B cell (primary cell): ENCODE data around the gene PIPOX. TPM values are rescaled to one million over a fixed set of nuclear protein-coding genes. Genes with fewer than 3 reads are reported as not detected.

ENCODE experiments used
- ATAC-seq: fragments of 200-7000 bp; cut with Tn5 transposase; one replicate; pipeline ENCODE4 v1.10.0; 2021; ENCODE audit warnings: low read depth, mild to moderate bottlenecking, moderate number of reproducible peaks, moderate library complexity
- CTCF ChIA-PET: fragments of 350-600 bp; sonication (Branson Sonifier 250); formaldehyde crosslinking; loops from one replicate; lab custom pipeline; 2021; ENCODE audit warnings: antibody characterized with exemption, inconsistent platforms; lab: Charles Lee
- POLR2A ChIA-PET: fragments of 350-600 bp; sonication (Branson Sonifier 250); formaldehyde crosslinking; loops from one replicate; lab custom pipeline; 2021; ENCODE audit warnings: antibody characterized with exemption; lab: Charles Lee
- DNase-seq: peaks from one replicate; pipeline ENCODE4 v3.0.0; 2013
- H2AFZ ChIP-seq: 2 replicates; pipeline ENCODE4 v1.6.1; 2012; ENCODE audit warnings: mild to moderate bottlenecking, low read depth, low read length; ENCODE audit not compliant: insufficient read depth, poor library complexity, severe bottlenecking
- H3K27ac ChIP-seq, 2 donors: 1 replicate in 1 of 2; 2 replicates in 1 of 2; pipeline ENCODE4 v1.5.1; 2012 to 2013; ENCODE audit warnings: low read length in 2 of 2, mild to moderate bottlenecking in 2 of 2, moderate library complexity in 1 of 2
- H3K27me3 ChIP-seq, 4 experiments: fragments of 200-600 bp in 1 of 4; sonication (generic) in 1 of 4; replicated peaks in 1 of 4; 1 replicate in 2 of 4; 2 replicates in 2 of 4; pipeline versions ENCODE4 v1.6.1 to v1.7.0; 2013 to 2016; ENCODE audit warnings: low read length in 3 of 4, mild to moderate bottlenecking in 2 of 4, mixed read lengths in 1 of 4, moderate library complexity in 1 of 4; ENCODE audit not compliant: insufficient read depth in 4 of 4, control insufficient read depth in 3 of 4; ENCODE audit errors: control extremely low read depth in 1 of 4
- H3K36me3 ChIP-seq, 2 experiments: replicated peaks in 1 of 2; 1 replicate in 1 of 2; 2 replicates in 1 of 2; pipeline versions ENCODE4 v1.6.1 to v1.7.1; 2013; ENCODE audit warnings: low read length in 1 of 2; ENCODE audit not compliant: insufficient read depth in 2 of 2, control insufficient read depth in 1 of 2; ENCODE audit errors: control extremely low read depth in 1 of 2, extremely low read depth in 1 of 2
- H3K4me1 ChIP-seq, 2 donors: fragments of 200-600 bp in 1 of 2; sonication (generic) in 1 of 2; 1 replicate in 1 of 2; 2 replicates in 1 of 2; pipeline versions ENCODE4 v1.5.1 to v1.6.1; 2013 to 2017; ENCODE audit warnings: low read length in 2 of 2; ENCODE audit not compliant: control insufficient read depth in 2 of 2, insufficient read depth in 2 of 2
- H3K4me2 ChIP-seq: replicated peaks from 2 replicates; pipeline ENCODE3; 2012; ENCODE audit warnings: mild to moderate bottlenecking, low read depth, low read length; ENCODE audit not compliant: poor library complexity, severe bottlenecking
- H3K4me3 ChIP-seq, 5 experiments: fragments of 200-600 bp in 1 of 5; sonication (generic) in 1 of 5; 1 replicate in 3 of 5; 2 replicates in 2 of 5; pipeline versions ENCODE4 v1.5.1 to v1.7.0; 2011 to 2016; ENCODE audit warnings: low read length in 4 of 5, mild to moderate bottlenecking in 4 of 5, low read depth in 2 of 5, control low read depth in 1 of 5, moderate library complexity in 1 of 5; ENCODE audit not compliant: insufficient read depth in 1 of 5; ENCODE audit errors: control extremely low read depth in 1 of 5, extremely low read depth in 1 of 5
- H3K79me2 ChIP-seq: fragments of 200-600 bp; sonication (generic); one replicate; pipeline ENCODE4 v1.6.0; 2016; ENCODE audit warnings: low read length; ENCODE audit not compliant: control insufficient read depth, insufficient read depth
- H3K9ac ChIP-seq: fragments of 200-600 bp; sonication (generic); 2 replicates; pipeline ENCODE4 v1.6.1; 2017; ENCODE audit warnings: mild to moderate bottlenecking, low read length, moderate library complexity
- H3K9me3 ChIP-seq, 3 donors: one replicate each; pipeline versions ENCODE4 v1.6.1 to v1.7.1; 2013; ENCODE audit warnings: low read length in 2 of 3; ENCODE audit not compliant: control insufficient read depth in 2 of 3, insufficient read depth in 1 of 3; ENCODE audit errors: control extremely low read depth in 1 of 3
- H4K20me1 ChIP-seq: 2 replicates; pipeline ENCODE4 v1.6.0; 2012; ENCODE audit warnings: mild to moderate bottlenecking, low read length; ENCODE audit not compliant: insufficient read depth, control insufficient read depth, poor library complexity, severe bottlenecking
- H3K27ac Mint-ChIP-seq: one replicate; pipeline ENCODE4 v1.8.0; 2021; ENCODE audit warnings: mixed read lengths
- H3K27me3 Mint-ChIP-seq: one replicate; pipeline ENCODE4 v1.8.0; 2021; ENCODE audit warnings: mixed read lengths
- H3K4me1 Mint-ChIP-seq: one replicate; pipeline ENCODE4 v1.8.0; 2021; ENCODE audit warnings: mixed read lengths
- H3K4me3 Mint-ChIP-seq: one replicate; pipeline ENCODE4 v1.8.0; 2021; ENCODE audit warnings: mixed read lengths
- H3K9me3 Mint-ChIP-seq: one replicate; pipeline ENCODE4 v1.8.0; 2022; ENCODE audit warnings: mixed read lengths; ENCODE audit not compliant: insufficient read depth
- CTCF ChIP-seq: fragments of 200-600 bp; IDR thresholded peaks from one replicate; pipeline ENCODE4 v1.8.0; 2022; ENCODE audit warnings: antibody characterized with exemption, mild to moderate bottlenecking
- EZH2 ChIP-seq: IDR thresholded peaks from 2 replicates; pipeline ENCODE4 v1.6.1; 2012; ENCODE audit warnings: borderline replicate concordance, low read depth, mild to moderate bottlenecking, moderate library complexity, low read length; ENCODE audit not compliant: insufficient read depth, poor library complexity, severe bottlenecking
- WGBS: methylation state at CpG from one replicate; pipeline ENCODE4 v1.1.5; 2013; ENCODE audit warnings: missing lambda C conversion rate; ENCODE audit not compliant: insufficient coverage; 5-methylcytosine and 5-hydroxymethylcytosine counted together
- intact Hi-C: fragments of 100-400 bp; cut with micrococcal nuclease; formaldehyde crosslinking; loops from one replicate; pipeline ENCODE4 v1.10.0; 2022
- polyA plus RNA-seq: library from polyadenylated mRNA; depleted of rRNA; stranded (reverse); fragments of >200 nt; gene quantifications from 2 replicates; pipeline ENCODE4 v1.2.3, GENCODE V29; 2012
- total RNA-seq, 2 donors: library from RNA; stranded (reverse); fragments of 120-200 nt in 1 of 2; gene quantifications; 1 replicate in 1 of 2; 2 replicates in 1 of 2; pipeline versions ENCODE4 v1.2.3 to v1.2.4, GENCODE V29; 2013 to 2022

PIPOX gene
- total and polyA plus RNA-seq, 2 donors (not counting 1 experiment from before 2014, with no cell fraction given) = 0.95 to 15.0 TPM

- Mint-ChIP-seq H3K9me3 (no peaks in the 10 kb centered on the region), H3K4me3 (no peak overlapping the region), H3K4me1 (no peaks in the 10 kb centered on the region), H3K27me3 (peaks cover 18% of the 10 kb centered on the region), H3K27ac (no peak overlapping the region)
- intact Hi-C loops = no loop called here
- Histone ChIP-seq H3K79me2 (no peaks in the 10 kb centered on the region), H3K36me3 (no peaks in the 10 kb centered on the region), H3K9ac (no peak overlapping the region), H3K4me1 (no peaks in the 10 kb centered on the region), H2AFZ (no peak overlapping the region), H3K4me3 (no peak overlapping the region), H3K27ac (no peak overlapping the region), H3K9me3 (no peaks in the 10 kb centered on the region), H3K27me3 (peaks cover 0 to 12% (median 1%) of the 10 kb centered on the region in 4 experiments), H4K20me1 (no peaks in the 10 kb centered on the region), H3K4me2 (no peak overlapping the region)
- ChIA-PET CTCF (interaction anchor here (0.7 to 1.2 kb wide), 3 partner anchors 28 to 762 kb away, joined by 3 read pairs; no protein-coding TSS in a partner anchor), POLR2A (no interaction called here)
- WGBS = 93% methylated on average over 13 of the region's 13 CpGs
- ATAC-seq (no peak), DNase-seq (no peak)
- no peak for TF ChIP-seq CTCF
- TF ChIP-seq EZH2 = no peak
These were observed 49.1 kb upstream of the PIPOX start for GRCh38 chr17:28993645-28994426.

GRCh38 chr17:28996554-28997096 lies 46.3 kb upstream of the PIPOX start:
- Histone ChIP-seq H2AFZ (no peak overlapping the region), H3K4me2 (no peak overlapping the region), H3K27ac (no peak overlapping the region), H3K4me3 (no peak overlapping the region), H4K20me1 (no peaks in the 10 kb centered on the region), H3K4me1 (no peaks in the 10 kb centered on the region), H3K79me2 (no peaks in the 10 kb centered on the region), H3K9ac (no peak overlapping the region), H3K36me3 (no peaks in the 10 kb centered on the region), H3K27me3 (peaks cover 0 to 20% (median 1%) of the 10 kb centered on the region in 4 experiments), H3K9me3 (no peaks in the 10 kb centered on the region)
- CTCF ChIA-PET = no interaction called here
- WGBS = 63% methylated on average over 5 of the region's 5 CpGs
- Mint-ChIP-seq H3K4me1 (no peaks in the 10 kb centered on the region), H3K9me3 (no peaks in the 10 kb centered on the region), H3K27me3 (peaks cover 32% of the 10 kb centered on the region), H3K27ac (no peak overlapping the region), H3K4me3 (no peak overlapping the region)
- DNase-seq (no peak), ATAC-seq (no peak)
- intact Hi-C loops = no loop called here
- POLR2A ChIA-PET = no interaction called here
- TF ChIP-seq EZH2 (no peak), CTCF (no peak)
